Spinal cord (tissue), 10 donors: ENCODE measurements around the gene UMODL1. TPM values are rescaled to one million over a fixed set of nuclear protein-coding genes. Genes with fewer than 3 reads are reported as not detected.

ENCODE experiments used
- DNase-seq, 6 donors: peaks; one replicate each; pipeline versions ENCODE4 v3.0.0 to v3.0.0-alpha.2; 2013 to 2015; ENCODE audit warnings: low spot score in 6 of 6, low read depth in 4 of 6
- H3K27ac ChIP-seq: one replicate; pipeline ENCODE4 v1.5.1; 2013; ENCODE audit warnings: low read depth, low read length, control low read depth
- H3K27me3 ChIP-seq: one replicate; pipeline ENCODE4 v1.6.1; 2013; ENCODE audit warnings: low read length; ENCODE audit not compliant: control insufficient read depth, insufficient read depth
- H3K36me3 ChIP-seq: one replicate; pipeline ENCODE4 v1.6.1; 2013; ENCODE audit warnings: low read length; ENCODE audit not compliant: control insufficient read depth, insufficient read depth
- H3K4me1 ChIP-seq: one replicate; pipeline ENCODE4 v1.6.1; 2013; ENCODE audit warnings: low read length; ENCODE audit not compliant: control insufficient read depth, insufficient read depth
- H3K4me3 ChIP-seq: one replicate; pipeline ENCODE4 v1.5.1; 2013; ENCODE audit warnings: low read depth, low read length, control low read depth
- H3K9me3 ChIP-seq: one replicate; pipeline ENCODE4 v1.6.1; 2013; ENCODE audit warnings: low read length; ENCODE audit not compliant: control insufficient read depth, insufficient read depth
- WGBS: methylation state at CpG from one replicate; pipeline ENCODE4 v1.1.5; 2013; ENCODE audit warnings: missing lambda C conversion rate; ENCODE audit not compliant: insufficient coverage; 5-methylcytosine and 5-hydroxymethylcytosine counted together
- polyA plus RNA-seq, 2 donors: library from polyadenylated mRNA; unstranded; fragments of 120-200 nt; gene quantifications; one replicate each; pipeline ENCODE4 v1.2.1, GENCODE V29; 2013; ENCODE audit not compliant: insufficient read length in 2 of 2
- total RNA-seq, 2 donors: library from RNA; depleted of rRNA in 1 of 2; stranded (reverse); fragments of 120-200 nt in 1 of 2; fragments of >200 nt in 1 of 2; gene quantifications; one replicate each; pipeline versions ENCODE4 v1.2.3 to v1.2.4, GENCODE V29; 2013 to 2014
- donor health status: healthy.

Gene UMODL1
- total and polyA plus RNA-seq, 4 donors: 0.11 to 0.21 (median 0.17) TPM; not detected in 1

DNA sequence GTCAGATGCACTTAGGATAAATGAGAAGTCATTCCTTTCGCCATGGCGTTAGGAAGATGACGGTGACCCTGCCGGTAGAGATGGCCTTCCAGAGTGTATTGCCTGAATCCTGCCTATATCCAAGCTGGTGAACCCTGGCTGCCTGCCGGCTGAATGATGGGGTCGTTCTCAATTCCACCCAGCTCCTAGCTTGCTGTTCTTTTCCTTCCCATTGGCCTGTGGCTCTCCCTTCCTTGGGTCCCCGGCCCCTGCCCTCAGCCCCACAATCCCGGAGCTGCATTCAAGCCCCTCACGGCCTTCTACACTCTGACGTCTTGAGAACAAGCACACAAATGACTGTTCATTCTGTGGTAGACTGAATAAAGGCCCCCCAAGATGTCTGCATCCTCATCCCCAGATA lies 32.7 kb upstream of the UMODL1 start:
- Histone ChIP-seq H3K27me3 (no peaks in the 10 kb centered on the region), H3K4me3 (no peak overlapping the region), H3K4me1 (peaks cover 13% of the 10 kb centered on the region), H3K36me3 (no peaks in the 10 kb centered on the region), H3K9me3 (no peaks in the 10 kb centered on the region), H3K27ac (no peak overlapping the region)
- no peak for DNase-seq
- 63% methylated on average over 7 of the region's 10 CpGs for WGBS

DNA sequence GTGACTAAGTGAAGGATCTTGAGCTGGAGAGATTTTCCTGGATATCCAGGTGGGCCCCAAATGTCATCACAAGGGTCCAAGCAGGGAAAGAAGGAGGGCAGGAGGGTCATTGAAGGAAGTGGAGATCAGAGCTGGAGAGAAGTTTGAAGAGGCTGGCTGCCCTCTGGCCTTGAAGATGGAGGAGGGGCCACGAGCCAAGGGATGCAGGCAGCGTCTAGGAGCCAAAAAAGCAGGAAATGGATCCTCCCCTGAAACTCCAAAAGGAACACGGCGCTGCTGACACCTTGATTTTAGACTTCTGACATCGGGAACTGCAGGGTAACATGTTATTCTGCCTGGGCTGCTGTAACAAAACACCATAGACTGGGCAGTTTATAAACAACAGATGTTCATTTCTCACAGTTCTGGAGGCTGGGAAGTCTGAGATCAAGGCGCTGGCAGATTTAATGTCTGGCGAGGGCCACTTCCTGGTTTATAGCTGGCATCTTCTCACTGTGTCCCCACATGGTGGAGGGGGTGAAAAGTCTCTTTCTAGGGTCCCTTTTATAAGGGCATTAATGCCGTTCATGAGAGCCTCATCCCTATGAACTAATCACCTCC lies 32.2 kb upstream of the UMODL1 start:
- Histone ChIP-seq H3K27me3 (no peaks in the 10 kb centered on the region), H3K27ac (no peak overlapping the region), H3K36me3 (no peaks in the 10 kb centered on the region), H3K4me3 (no peak overlapping the region), H3K4me1 (peaks cover 13% of the 10 kb centered on the region), H3K9me3 (no peaks in the 10 kb centered on the region)
- DNase-seq: no peak
- WGBS: 100% methylated on average over 5 of the region's 8 CpGs

DNA sequence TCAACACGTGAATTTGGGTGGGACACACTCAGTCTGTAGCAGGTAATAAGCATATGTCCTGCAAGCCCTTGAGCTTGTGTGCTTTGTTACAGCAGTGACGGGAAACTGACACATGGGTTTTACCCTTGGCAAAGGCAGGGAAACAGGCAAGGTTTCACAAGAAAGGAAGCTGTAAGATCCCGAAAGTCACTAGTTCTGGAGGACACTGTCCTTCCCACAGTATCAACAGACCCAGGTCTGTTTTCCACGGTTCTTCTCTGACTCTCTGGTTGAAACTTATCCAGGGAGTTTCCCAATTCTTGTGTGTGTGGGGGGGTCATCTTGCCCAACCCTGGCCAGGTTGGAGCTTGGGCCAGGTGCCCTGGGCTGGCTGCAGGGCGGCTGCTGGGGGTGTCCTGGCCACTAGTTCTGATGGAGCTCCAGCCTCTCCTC lies 31.6 kb upstream of the UMODL1 start:
- Histone ChIP-seq H3K4me3 (no peak overlapping the region), H3K4me1 (peaks cover 13% of the 10 kb centered on the region), H3K27me3 (no peaks in the 10 kb centered on the region), H3K9me3 (no peaks in the 10 kb centered on the region), H3K36me3 (no peaks in the 10 kb centered on the region), H3K27ac (no peak overlapping the region)
- DNase-seq: no peak
- WGBS: 80% methylated on average over 3 of the region's 5 CpGs

DNA sequence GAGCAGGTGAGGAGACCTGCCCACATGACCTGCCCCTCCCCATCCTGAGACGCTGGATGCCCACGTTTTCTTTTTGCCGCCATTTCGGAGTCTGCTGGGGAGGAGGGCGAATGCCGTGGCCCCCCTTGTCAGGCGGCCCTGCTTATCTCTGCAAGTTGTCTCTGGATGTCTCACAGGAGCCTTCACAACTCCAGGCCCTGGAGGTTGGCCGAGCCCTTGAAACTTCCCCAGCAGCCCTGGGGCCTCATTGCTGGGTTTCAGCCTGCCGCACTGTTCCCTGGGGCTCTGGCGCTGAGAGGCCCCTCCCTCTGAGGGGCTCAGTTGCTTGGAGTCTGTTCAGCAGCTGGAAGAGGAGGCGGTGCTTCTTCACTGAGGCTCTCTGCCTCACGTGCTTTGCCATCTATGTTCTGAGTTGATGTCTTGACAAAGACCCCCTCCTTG lies 31.2 kb upstream of the UMODL1 start:
- DNase-seq: no peak
- Histone ChIP-seq H3K27me3 (no peaks in the 10 kb centered on the region), H3K27ac (no peak overlapping the region), H3K36me3 (no peaks in the 10 kb centered on the region), H3K4me1 (peaks cover 13% of the 10 kb centered on the region), H3K4me3 (no peak overlapping the region), H3K9me3 (no peaks in the 10 kb centered on the region)
- WGBS: 60% methylated on average over 12 of the region's 12 CpGs

DNA sequence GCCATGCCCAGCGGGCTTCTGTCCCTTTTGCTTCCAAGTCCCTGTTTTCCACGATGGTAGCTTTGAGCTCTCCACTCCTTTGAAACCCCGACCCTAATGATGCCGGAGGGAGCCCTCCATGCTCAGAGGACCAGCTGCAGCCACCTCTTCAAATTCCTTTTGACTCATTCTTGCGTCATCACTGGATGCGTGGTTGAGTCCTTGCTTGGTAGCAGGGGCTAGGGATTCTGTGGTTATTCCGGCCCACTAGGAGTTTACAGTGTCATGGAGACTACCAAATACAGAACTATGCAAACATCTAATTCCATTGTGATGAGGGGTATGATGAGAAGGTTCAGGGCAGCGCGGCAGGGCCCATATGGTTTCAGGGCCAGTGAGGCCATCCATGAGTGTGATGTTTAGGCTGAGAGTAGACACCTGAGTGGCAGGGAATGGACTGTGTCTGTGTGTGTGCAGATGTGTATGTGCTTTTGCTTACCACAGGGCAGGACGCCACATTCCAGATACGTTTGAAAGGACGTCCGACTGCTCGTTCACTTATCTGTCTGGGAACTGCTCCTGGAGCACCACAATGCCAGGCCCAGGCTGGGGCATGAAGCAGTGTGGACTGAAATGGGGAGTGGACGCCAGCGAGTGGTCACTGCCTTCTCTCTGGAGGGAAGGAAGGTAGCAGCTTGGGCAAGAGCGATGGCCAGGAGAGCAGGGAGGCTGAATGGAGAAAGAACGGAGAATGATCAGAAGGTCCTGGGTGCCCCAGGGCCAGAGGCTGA lies 30.5 kb upstream of the UMODL1 start:
- no peak overlapping the region for H3K27ac ChIP-seq
- no peak for DNase-seq
- no peaks in the 10 kb centered on the region for H3K27me3 ChIP-seq
- no peaks in the 10 kb centered on the region for H3K9me3 ChIP-seq
- no peaks in the 10 kb centered on the region for H3K36me3 ChIP-seq
- peaks cover 13% of the 10 kb centered on the region for H3K4me1 ChIP-seq
- H3K4me3 ChIP-seq: no peak overlapping the region
- WGBS: 84% methylated on average over 13 of the region's 18 CpGs

DNA sequence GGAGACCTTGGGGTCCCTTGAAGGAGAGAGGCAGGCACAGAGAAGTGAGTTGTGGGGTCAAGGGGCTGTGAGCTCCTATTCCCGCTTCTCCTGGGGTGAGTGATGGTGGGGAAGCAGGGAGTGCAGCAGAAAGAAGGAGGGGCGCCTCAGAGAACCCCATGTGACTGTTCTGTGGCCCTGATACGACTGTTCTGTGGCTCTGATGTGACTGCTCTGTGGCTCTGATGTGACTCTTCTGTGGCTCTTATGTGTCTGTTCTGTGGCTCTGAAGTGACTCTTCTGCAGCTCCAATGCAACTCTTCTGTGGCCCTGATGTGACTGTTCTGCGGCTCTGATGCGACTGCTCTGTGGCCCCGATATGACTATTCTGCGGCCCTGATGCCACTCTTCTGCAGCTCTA lies 29.9 kb upstream of the UMODL1 start:
- Histone ChIP-seq H3K4me1 (peaks cover 13% of the 10 kb centered on the region), H3K9me3 (no peaks in the 10 kb centered on the region), H3K27ac (no peak overlapping the region), H3K4me3 (no peak overlapping the region), H3K36me3 (no peaks in the 10 kb centered on the region), H3K27me3 (no peaks in the 10 kb centered on the region)
- over 99% methylated on average over 7 of the region's 7 CpGs for WGBS
- DNase-seq: no peak

DNA sequence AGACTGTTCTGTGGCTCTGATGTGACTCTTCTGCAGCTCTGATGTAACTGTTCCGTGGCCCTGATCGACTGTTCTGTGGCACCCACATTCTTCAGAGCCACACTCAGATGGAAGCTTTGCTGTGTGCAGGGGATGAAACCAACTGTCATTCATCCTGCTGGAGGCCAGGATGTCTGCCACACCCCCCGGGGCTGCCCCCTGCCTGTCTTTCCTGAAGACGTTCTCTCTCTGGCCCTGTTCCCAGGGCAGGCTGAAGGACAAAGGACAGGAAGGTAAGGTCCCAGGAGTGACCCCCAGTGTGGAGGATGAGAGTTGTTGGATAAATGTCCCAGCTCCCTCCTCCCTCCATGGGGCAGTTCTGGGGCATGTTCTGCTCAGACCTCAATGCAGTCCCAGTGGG lies 29.4 kb upstream of the UMODL1 start:
- Histone ChIP-seq H3K9me3 (no peaks in the 10 kb centered on the region), H3K36me3 (no peaks in the 10 kb centered on the region), H3K4me3 (no peak overlapping the region), H3K4me1 (peaks cover 13% of the 10 kb centered on the region), H3K27ac (no peak overlapping the region), H3K27me3 (no peaks in the 10 kb centered on the region)
- 66% methylated on average over 4 of the region's 4 CpGs for WGBS
- no peak for DNase-seq

DNA sequence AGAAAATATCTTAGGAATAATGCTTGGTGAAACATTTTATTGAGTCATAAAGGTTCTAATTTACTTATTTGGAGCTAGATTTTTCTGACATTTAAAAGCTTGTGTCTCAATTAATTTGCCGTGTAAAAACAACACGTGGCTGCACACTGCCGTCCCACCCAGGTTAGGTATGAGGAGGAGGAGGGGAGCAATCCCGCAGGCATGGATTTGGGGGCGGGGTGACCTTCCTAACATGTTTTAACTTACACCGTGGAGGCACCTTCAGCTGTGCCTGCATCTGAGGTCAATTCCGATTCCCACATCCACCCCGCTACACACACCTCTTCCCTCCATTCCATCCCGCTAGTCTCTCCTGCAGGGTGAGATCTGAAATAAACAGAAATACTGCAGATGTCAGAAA lies 28.5 kb upstream of the UMODL1 start:
- no peaks in the 10 kb centered on the region for H3K36me3 ChIP-seq
- H3K27me3 ChIP-seq: no peaks in the 10 kb centered on the region
- H3K27ac ChIP-seq: no peak overlapping the region
- peaks cover 13% of the 10 kb centered on the region for H3K4me1 ChIP-seq
- no peak for DNase-seq
- no peak overlapping the region for H3K4me3 ChIP-seq
- H3K9me3 ChIP-seq: no peaks in the 10 kb centered on the region
- WGBS: 100% methylated on average over 1 of the region's 9 CpGs

DNA sequence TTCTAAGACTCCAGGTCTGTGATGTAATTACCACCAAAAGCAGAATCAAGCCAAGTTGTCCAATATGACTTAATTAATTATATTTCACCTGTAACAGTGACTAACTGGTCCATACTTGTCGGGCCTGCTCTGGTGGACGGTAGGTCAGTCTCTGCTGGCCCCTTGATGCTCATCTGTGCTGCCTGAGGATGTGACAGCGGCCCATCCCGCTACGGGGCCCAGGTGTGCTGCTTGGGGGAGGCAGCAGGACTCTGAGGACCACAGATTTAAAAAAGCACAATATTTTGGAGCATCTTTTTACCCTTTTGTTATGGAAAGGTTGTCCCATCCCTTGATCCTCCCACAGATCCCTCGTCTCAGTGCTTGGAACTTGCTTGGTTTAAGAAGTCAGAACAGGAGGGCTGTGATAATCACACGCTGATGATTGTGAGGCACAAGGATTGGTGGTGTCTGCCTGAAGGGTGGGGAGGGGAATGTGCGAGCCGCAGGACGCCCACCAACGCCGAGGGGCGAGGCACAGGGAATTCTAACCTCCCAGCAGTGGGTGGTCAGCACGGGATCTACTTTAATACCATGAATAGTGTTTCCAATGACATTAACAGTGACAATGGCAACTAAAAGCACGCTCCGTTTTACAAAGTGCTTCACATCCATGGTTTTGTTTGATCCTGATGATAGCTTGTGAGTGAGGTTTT lies 27.8 kb upstream of the UMODL1 start:
- no peak overlapping the region for H3K4me3 ChIP-seq
- WGBS: 75% methylated on average over 11 of the region's 16 CpGs

More for the DNA sequence above, 27.8 kb upstream of the UMODL1 start:
- no peaks in the 10 kb centered on the region for H3K36me3 ChIP-seq
- no peaks in the 10 kb centered on the region for H3K9me3 ChIP-seq
- no peak for DNase-seq
- no peak overlapping the region for H3K27ac ChIP-seq
- no peaks in the 10 kb centered on the region for H3K27me3 ChIP-seq
- peaks cover 15% of the 10 kb centered on the region for H3K4me1 ChIP-seq
